22Rv1 (cell line): ENCODE results near the gene TMEM87B.

ENCODE experiments used
- CTCF ChIP-seq: fragments of 450-650 bp; IDR thresholded peaks from 2 replicates; pipeline ENCODE4 v1.5.1; 2017; ENCODE audit warnings: mild to moderate bottlenecking
- ZFX ChIP-seq: fragments of 450-650 bp; IDR thresholded peaks from 2 replicates; pipeline ENCODE4 v1.6.1; 2017; ENCODE audit warnings: antibody characterized with exemption, borderline replicate concordance

GRCh38 chr2:112075490-112076260, 20.6 kb downstream of the TMEM87B start:
- TF ChIP-seq CTCF: no peak
- TF ChIP-seq ZFX: no peak
